NCI-H2227 treated with DMSO at 0.1 percent for 48 hours (cell line): Measurements from ENCODE around the gene TRPV2.

ENCODE experiments used
- DNase-seq: peaks from one replicate; lab custom pipeline; 2025; lab: John Stamatoyannopoulos, UW

Gene TRPV2

DNA sequence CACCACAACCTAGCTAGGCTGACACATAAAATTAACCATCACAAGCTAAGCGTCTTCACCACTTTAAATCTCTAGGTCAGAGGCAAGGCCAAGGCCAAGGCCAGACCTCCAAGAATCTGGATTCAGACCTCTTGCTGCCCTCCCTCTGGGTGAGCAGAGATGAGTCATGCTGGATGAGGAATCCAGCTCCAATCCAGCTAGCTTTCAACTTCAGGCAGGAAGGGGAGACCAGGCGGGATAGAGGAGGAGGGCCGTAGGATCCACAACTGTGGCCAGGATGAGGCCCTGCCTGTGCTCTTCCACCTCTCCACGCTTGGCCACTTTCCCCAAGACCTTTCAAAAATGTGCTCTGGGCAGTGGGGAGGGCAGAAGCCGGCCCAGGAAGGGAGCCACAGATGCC lies 61.9 kb downstream of the TRPV2 start:
- no peak for DNase-seq

DNA sequence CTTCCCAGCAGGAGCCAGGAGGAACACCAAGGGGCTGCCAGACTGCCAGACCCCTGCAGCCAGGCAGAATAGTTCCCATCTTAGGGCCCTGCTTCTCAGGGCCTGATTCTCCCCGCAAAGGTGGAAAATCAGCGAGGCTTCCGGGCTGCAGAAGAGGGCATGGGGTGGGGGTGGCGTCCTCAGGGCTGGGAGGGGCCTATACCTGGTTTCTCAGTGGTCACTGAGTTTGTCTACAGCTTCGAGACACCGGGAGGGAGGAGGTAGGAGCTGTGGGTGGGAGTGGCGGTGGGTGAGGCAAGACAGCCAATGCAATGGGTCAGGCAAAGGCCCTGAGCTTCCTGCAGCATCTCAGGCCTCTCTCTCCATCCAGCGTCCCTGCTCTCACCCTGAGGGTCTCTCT lies 62.3 kb downstream of the TRPV2 start:
- no peak for DNase-seq

DNA sequence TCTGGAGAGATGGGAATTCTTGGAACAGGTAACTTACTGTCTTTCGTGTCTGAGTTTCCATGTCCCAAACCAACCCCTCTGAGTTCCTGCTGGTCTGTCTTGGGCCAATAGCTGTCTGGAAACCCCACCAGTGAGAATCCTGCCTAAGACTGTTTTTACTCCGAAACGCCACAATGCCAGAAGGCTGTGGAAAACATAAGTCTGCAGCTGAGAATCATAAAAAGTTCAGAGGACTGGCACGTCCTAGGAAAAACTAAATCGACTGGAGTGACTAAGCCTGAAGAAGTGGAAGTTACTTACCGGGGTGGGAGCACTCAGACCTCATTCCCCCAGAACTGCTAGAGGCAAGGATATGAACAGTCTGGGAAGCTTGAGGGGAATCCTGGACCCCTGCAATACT lies 63.3 kb downstream of the TRPV2 start:
- no peak for DNase-seq

DNA sequence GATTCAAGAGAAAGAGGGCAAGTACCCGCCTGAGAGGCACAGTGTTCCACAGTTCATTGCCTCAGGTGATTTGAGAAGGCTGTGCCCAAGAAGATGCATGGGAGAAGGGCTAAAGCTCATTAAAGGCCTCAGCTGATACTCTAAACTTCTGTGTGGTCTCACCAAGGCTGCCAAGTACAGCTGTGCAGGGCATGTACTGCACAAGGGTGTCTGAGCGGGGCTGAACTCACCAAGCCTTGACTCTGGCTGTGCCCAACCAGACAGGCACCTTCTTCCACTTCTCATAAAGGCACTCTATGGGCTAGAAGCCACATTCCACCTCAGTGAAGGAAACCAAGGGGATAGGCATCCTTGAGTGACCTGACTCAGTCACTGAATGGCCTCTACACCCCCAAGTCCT lies 63.9 kb downstream of the TRPV2 start:
- DNase-seq, result no peak

DNA sequence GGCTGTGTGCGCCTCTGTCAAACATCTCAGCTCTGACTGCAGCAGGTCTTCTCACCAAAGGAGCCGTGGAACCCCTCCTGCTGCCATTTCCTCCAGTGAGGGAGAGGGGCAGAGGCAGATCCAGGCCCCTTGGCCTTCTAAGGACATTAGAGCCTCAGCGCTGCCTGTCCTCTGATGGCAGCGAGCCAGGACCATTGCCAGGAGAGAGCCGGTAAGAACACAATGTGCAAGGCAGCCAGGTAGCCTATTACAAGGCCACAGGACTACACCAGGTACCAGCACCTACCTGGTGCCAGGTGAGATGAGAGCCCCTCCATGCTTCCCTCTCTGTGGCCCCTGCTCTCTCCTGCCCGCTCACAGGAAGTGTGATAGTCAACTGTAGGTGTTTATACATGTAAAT lies 65.6 kb downstream of the TRPV2 start:
- DNase-seq, result no peak

DNA sequence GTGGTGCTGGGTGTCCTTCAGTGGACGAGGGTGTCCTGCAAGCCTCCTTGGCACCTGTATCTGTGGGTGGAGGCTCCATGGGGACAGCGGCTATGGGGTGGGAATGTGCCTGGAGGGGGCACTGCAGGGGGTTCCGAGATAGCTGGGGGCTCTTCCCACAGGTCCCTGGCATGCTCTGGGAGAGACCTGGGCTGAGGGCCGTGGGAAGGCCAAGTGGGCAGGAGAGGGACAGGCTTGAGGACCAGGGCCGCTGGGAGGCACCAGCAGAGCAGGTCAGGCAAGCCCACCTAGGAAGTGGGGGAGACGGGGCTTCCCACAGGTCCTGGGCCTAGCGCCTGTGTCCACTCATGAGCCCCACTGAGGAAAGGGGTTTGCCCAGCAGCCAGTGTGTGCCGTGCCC lies 66.9 kb downstream of the TRPV2 start:
- DNase-seq, result no peak

DNA sequence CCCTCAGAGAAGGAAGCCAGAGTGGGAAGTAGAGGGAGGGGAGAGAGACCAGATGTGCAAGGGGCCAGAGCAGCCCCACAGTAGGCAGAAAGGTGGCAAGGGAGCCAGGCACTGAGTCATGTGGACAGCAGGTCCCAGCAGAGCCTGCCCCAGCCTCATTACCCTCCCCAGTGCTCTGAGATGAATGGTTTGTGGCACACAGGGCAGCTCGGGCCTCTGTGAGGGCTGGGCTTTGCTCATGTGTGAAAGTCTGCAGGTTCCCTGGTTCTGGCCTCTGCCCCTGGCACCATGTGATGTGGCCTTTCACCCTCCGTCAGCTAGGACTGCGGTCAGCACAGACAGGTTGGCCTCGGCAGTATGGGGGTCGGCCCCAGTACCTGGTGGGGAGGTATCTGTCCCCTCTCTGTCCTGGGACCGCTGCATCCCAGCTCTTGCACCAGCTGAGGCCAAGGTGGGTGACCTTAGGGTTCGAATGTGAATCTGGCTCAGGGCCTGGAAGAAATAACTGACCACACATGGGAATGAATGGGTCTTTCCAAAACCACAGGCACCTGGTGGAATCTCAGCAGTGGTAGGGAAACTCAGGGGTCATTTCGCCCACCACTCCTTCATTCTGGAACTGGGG lies 67.8 kb downstream of the TRPV2 start:
- no peak for DNase-seq

DNA sequence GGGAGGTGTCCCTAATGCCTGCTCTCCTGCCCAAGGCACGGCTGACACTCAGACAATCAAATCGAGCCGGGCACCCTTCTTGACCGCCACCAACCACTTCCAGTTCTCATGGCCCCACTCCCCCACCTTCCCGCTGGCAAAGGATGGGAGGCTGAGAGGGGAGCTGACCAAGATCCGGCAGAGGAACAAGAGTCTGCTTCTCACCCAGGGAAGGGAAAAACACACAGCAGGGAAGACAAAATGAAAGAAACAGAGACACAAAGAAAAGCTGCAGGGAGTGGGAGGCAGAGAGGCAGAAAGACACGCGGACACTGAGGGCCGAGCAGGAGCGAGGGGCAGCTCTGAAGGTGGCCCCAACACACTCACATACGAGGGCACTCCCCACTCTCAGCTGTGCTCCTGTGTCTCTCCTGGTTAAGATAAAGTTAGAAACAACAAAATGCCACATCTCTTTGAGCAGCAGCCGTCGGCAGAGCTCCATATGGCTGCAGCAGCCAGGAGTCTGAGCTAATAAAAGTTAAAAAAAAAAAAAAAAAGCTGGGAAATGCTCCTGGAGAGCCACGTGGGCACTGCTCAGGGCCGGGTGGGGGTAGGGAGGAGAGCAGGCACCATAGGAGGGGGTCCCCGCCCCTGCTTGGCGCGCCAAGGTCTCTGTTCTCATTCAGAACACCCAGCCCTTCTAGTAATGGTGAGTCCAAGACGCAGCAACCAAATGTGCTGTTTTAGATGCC lies 69.2 kb downstream of the TRPV2 start:
- no peak for DNase-seq
